ENCODE results near the gene HTR7.
"Not testable (repeated sequence)": the region's sequence is repeated elsewhere in the genome, so short reads cannot be mapped to it uniquely, and the experiment has no call there.

HTR7 gene

DNA sequence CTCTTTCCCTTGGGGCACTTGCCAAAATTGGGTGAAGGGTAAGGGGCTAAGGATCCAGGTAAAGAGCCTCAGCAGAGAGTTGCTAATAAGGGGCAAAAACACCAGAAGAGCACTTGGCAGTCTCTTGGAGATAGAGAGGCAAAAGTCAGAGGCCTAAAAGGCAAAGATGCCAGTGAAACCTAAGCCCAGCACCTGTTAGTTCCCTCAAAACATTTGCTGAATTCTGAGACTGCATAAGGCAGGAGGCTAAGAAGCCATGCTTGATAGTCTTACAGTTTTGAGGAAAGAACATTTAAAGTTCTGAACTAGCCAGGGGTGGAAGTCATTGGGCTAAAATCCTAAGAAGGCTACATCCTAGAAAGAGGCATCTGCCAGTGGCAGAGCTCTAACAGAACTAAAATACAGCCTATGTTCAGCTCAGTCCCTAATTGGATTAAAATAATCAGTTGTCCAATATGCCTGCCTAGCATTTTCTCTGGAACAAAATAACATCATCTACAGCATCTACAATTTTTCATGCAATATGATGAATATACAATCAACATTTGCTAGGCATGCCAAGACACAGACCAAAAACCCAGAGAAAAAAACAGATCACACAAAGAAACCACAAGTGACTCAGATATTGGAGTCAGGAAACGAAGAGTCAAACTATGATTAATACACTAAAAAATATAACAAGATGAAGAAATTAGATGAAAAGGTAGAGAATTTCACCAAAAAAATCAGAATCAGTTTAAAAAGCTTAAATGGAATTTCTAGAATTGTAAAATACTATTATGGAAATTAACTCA is 7.7 kb downstream of the HTR7 start:
- Histone ChIP-seq H3K4me1 (ENCODE audit: control insufficient read depth, insufficient read depth, low read length) (no peaks in the 10 kb centered on the region), H3K9ac (ENCODE audit: low read length) (no peak overlapping the region), H3K27me3 (ENCODE audit: control insufficient read depth, insufficient read depth, low read length) (no peaks in the 10 kb centered on the region), H3K27ac (ENCODE audit: low read depth, low read length) (no peak overlapping the region), H3K36me3 (ENCODE audit: control insufficient read depth, insufficient read depth, low read length) (no peaks in the 10 kb centered on the region), H3K4me3 (ENCODE audit: low read length) (no peak overlapping the region)

DNA sequence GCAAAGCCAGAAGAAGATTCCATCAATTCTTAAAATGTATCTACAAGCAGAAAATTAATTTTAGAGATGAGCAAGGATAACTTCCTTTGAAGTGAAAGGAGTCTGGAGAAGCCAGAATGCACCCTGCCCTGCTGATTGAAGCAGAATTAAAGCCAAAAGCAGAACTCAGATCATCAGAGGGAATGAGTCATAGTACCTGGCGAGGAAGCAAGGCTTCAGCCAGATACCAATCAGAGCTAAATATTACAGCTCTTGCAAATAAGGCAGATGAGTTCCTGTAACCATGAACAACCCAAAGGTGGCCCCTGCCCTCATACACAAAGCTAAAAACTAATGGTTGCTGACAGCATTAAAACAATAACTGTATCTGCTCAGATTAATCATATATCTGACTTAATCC is 10.4 kb downstream of the HTR7 start:
- Histone ChIP-seq H3K27ac (ENCODE audit: low read depth, low read length) (no peak overlapping the region), H3K4me1 (ENCODE audit: control insufficient read depth, insufficient read depth, low read length) (no peaks in the 10 kb centered on the region), H3K4me3 (ENCODE audit: low read length) (no peak overlapping the region), H3K36me3 (ENCODE audit: control insufficient read depth, insufficient read depth, low read length) (no peaks in the 10 kb centered on the region), H3K27me3 (ENCODE audit: control insufficient read depth, insufficient read depth, low read length) (no peaks in the 10 kb centered on the region), H3K9ac (ENCODE audit: low read length) (no peak overlapping the region)

DNA sequence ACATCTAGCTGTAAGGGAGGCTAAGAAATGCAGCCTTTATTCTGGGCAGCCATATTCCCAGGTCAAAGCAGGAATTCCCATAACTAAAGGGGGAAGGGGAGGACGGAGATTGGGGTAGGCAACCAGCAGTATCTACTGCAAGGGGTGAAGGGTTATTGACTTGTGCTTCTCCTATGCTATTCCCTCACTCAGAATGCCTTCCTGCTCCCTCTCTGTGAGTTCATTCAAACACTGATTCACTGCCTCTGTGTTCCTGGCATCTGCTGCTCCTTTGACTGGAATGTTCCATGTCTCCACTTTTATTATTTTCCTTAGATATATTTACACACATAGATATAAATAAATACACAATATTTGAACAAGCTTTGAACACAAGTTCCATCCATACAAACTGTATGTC is 11.1 kb downstream of the HTR7 start:
- H3K4me3 ChIP-seq (ENCODE audit: low read length) = no peak overlapping the region
- no peak overlapping the region for H3K27ac ChIP-seq (ENCODE audit: low read depth, low read length)
- H3K27me3 ChIP-seq (ENCODE audit: control insufficient read depth, insufficient read depth, low read length) = no peaks in the 10 kb centered on the region
- H3K4me1 ChIP-seq (ENCODE audit: control insufficient read depth, insufficient read depth, low read length) = no peaks in the 10 kb centered on the region
- H3K9ac ChIP-seq (ENCODE audit: low read length) = no peak overlapping the region
- no peaks in the 10 kb centered on the region for H3K36me3 ChIP-seq (ENCODE audit: control insufficient read depth, insufficient read depth, low read length)

DNA sequence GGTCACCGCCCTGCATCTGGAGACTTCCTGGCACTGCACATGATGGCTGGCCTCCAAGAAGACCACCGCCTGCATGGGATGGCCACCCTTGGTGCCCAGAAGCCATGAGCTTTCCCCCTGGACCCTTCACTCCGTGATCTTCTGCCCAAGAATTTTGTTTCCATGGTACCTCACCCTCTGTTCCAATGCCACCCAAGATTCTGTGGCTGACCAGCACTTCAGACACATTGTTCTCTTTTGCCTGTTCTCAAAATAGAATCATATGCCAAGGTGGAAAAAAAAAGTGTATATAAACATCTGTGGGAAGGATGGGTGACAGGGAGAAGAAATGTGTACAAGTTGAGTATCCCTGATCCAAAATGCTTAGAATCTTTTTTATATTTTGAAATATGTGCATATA is 12.1 kb downstream of the HTR7 start:
- Histone ChIP-seq H3K9ac (ENCODE audit: low read length) (no peak overlapping the region), H3K27ac (ENCODE audit: low read depth, low read length) (no peak overlapping the region), H3K4me1 (ENCODE audit: control insufficient read depth, insufficient read depth, low read length) (no peaks in the 10 kb centered on the region), H3K36me3 (ENCODE audit: control insufficient read depth, insufficient read depth, low read length) (no peaks in the 10 kb centered on the region), H3K4me3 (ENCODE audit: low read length) (no peak overlapping the region), H3K27me3 (ENCODE audit: control insufficient read depth, insufficient read depth, low read length) (no peaks in the 10 kb centered on the region)

DNA sequence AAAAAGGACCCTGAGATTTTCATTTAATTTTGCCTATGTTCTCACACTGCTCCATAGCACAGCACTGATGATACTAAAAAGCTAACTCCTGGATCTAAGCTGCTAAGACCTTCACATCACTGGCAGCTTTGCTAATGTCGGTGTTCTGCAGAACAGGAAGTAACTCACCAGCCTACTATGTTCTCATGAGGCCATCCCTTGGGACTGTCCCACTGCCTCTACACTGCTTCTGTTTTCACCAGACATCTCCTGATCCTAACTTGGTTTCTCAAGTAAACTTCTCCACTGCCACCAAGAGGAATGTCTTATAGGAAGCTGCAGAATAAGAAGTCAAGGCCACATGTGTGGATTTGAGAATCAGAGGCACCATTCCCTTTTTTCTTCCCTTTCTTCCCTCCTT is 15.1 kb downstream of the HTR7 start:
- Histone ChIP-seq H3K4me1 (ENCODE audit: control insufficient read depth, insufficient read depth, low read length) (no peaks in the 10 kb centered on the region), H3K27ac (ENCODE audit: low read depth, low read length) (no peak overlapping the region), H3K4me3 (ENCODE audit: low read length) (no peak overlapping the region), H3K27me3 (ENCODE audit: control insufficient read depth, insufficient read depth, low read length) (no peaks in the 10 kb centered on the region), H3K9ac (ENCODE audit: low read length) (no peak overlapping the region), H3K36me3 (ENCODE audit: control insufficient read depth, insufficient read depth, low read length) (no peaks in the 10 kb centered on the region)

DNA sequence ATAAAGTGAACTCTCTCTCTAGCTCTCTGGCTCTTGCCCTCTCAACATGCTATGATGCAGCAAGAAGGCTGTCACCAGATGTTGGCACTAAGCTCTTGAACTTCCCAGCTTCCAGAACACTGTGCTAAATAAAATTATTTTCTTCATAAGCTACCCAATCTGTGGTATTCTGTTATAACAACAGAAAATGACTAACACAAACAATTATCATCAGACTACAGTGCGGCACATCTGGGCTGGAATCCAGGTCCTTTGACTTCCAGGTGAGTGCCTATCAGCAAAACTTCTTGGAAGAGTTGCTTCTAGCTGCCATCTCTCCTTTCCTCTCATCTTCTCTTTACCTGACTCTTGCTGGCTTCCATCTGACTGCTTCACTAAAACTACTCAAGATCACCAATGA is 20.4 kb downstream of the HTR7 start:
- H3K4me1 ChIP-seq (ENCODE audit: control insufficient read depth, insufficient read depth, low read length) = no peaks in the 10 kb centered on the region
- no peak overlapping the region for H3K9ac ChIP-seq (ENCODE audit: low read length)
- no peak overlapping the region for H3K4me3 ChIP-seq (ENCODE audit: low read length)
- H3K27me3 ChIP-seq (ENCODE audit: control insufficient read depth, insufficient read depth, low read length) = no peaks in the 10 kb centered on the region
- no peaks in the 10 kb centered on the region for H3K36me3 ChIP-seq (ENCODE audit: control insufficient read depth, insufficient read depth, low read length)
- no peak overlapping the region for H3K27ac ChIP-seq (ENCODE audit: low read depth, low read length)

DNA sequence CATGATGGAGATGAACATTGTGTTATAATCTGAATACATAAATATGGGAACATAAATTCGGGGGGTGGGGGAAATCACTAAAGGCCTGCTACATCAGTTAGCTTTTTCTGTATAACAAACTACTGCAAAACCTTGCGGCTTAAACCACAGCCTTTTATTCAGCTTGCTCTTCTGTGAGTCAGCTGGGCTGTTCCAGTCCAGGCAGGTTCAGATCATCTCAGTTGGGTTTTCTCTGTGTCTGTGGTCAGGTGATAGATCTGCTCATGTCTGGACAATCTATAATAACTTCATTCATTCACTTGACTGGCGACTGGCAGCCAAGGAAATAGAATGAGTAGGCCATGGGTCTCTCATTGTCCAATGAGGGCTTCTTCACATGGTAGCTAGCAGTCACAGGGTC is 23.5 kb downstream of the HTR7 start:
- Histone ChIP-seq H3K27ac (ENCODE audit: low read depth, low read length) (no peak overlapping the region), H3K4me3 (ENCODE audit: low read length) (no peak overlapping the region), H3K4me1 (ENCODE audit: control insufficient read depth, insufficient read depth, low read length) (no peaks in the 10 kb centered on the region), H3K9ac (ENCODE audit: low read length) (no peak overlapping the region), H3K27me3 (ENCODE audit: control insufficient read depth, insufficient read depth, low read length) (no peaks in the 10 kb centered on the region), H3K36me3 (ENCODE audit: control insufficient read depth, insufficient read depth, low read length) (no peaks in the 10 kb centered on the region)

DNA sequence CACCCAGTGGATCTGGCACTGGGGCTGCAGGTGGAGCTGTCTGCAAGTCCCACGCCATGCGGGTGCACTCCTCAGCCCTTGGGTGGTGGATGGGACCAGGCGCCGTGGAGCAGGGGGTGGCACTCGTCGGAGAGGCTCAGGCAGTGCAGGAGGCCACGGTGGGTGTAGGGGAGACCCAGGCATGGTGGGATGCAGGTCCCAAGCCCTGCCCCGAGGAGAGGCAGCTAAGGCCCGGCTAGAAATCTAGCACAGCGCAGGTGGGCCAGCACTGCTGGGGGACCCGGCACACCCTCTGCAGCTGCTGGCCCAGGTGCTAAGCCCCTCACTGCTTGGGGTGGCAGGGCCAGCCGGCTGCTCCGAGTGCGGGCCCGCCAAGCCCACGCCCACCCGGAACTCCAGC is 25.7 kb downstream of the HTR7 start:
- Histone ChIP-seq H3K27me3 (ENCODE audit: control insufficient read depth, insufficient read depth, low read length) (no peaks in the 10 kb centered on the region), H3K4me3 (ENCODE audit: low read length) (no peak overlapping the region), H3K27ac (ENCODE audit: low read depth, low read length) (no peak overlapping the region), H3K4me1 (ENCODE audit: control insufficient read depth, insufficient read depth, low read length) (no peaks in the 10 kb centered on the region), H3K9ac (ENCODE audit: low read length) (no peak overlapping the region), H3K36me3 (ENCODE audit: control insufficient read depth, insufficient read depth, low read length) (no peaks in the 10 kb centered on the region)

DNA sequence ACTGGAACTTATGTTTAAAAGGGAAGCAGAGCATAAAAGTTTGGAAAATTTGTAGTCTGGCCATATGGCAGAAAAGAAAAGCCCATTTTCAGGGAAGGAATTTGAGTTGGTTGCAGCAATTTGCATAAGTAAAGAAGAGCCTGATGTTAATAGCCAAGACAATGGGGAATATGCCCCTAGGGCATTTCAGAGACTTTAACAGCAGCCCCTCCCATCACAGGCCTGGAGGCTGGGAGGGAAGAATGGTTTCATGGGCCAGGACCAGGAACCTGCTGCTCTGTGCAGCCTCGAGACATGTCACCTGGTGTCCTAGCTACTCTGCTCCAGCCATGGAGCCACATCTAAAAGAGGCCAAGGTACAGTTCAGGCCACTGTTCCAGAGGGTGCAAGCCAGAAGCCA is 35.3 kb downstream of the HTR7 start:
- Histone ChIP-seq H3K27me3 (ENCODE audit: control insufficient read depth, insufficient read depth, low read length) (no peaks in the 10 kb centered on the region), H3K9ac (ENCODE audit: low read length) (no peak overlapping the region), H3K36me3 (ENCODE audit: control insufficient read depth, insufficient read depth, low read length) (no peaks in the 10 kb centered on the region), H3K27ac (ENCODE audit: low read depth, low read length) (no peak overlapping the region), H3K4me1 (ENCODE audit: control insufficient read depth, insufficient read depth, low read length) (no peaks in the 10 kb centered on the region), H3K4me3 (ENCODE audit: low read length) (no peak overlapping the region)

DNA sequence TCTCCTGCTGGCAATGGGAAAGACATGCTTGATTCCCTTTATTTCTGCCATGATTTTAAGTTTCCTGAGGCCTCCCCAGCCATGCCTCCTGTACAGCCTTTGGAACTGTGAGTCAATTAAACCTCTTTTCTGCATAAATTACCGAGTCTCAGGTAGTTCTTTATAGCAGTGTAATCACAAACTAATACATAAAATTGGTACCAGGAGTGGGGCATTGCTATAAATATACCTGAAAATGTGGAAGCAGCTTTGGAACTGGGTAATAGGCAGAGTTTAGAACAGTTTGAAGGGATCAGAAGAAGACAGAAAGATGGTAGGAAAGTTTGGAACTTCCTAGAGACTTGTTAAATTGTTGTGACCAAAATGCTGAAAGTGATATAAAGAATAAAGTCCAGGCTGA is 36.0 kb downstream of the HTR7 start:
- not testable (repeated sequence) for H3K9ac ChIP-seq (ENCODE audit: low read length); H3K27me3 ChIP-seq (ENCODE audit: control insufficient read depth, insufficient read depth, low read length); H3K4me1 ChIP-seq (ENCODE audit: control insufficient read depth, insufficient read depth, low read length); H3K4me3 ChIP-seq (ENCODE audit: low read length); H3K27ac ChIP-seq (ENCODE audit: low read depth, low read length); H3K36me3 ChIP-seq (ENCODE audit: control insufficient read depth, insufficient read depth, low read length)

DNA sequence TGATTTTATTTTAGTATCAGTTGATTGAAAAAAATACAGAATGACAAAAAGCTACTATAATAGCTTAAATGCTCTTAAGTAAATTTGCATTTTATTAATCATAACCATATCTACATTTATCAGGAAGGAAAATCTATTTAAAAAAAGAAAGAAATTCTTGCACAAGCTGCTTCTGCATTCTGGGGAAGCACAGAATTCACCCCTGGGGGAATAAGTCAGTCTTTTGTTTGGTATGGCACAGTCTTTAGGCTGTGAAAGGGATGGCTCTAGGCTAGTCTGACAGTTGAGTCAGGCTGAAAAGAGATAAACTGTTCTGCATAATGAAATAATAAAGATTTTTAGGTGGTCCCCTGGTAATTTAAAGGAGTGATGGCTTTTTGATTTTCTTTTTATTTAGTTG is 37.9 kb downstream of the HTR7 start:
- no peak overlapping the region for H3K27ac ChIP-seq (ENCODE audit: low read depth, low read length)
- no peaks in the 10 kb centered on the region for H3K36me3 ChIP-seq (ENCODE audit: control insufficient read depth, insufficient read depth, low read length)
- H3K9ac ChIP-seq (ENCODE audit: low read length) = no peak overlapping the region
- H3K4me1 ChIP-seq (ENCODE audit: control insufficient read depth, insufficient read depth, low read length) = no peaks in the 10 kb centered on the region
- H3K27me3 ChIP-seq (ENCODE audit: control insufficient read depth, insufficient read depth, low read length) = no peaks in the 10 kb centered on the region
- no peak overlapping the region for H3K4me3 ChIP-seq (ENCODE audit: low read length)

DNA sequence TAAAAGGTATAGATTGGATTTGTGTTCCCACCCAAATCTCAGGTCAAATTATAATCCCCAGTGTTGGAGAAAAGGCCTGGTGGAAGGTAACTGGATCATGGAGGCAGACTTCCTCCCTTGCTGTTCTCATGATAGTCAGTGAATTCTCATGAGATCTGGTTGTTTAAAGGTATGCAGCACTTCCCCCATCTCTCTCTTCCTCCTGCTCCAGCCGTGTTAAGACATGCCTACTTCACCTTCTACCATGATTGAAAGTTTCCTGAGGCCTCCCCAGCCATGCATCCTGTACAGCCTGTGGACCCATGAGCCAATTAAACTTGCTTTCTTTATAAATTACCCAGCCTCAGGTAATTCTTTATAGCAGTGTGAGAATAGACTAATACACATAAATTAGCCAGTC is 39.1 kb downstream of the HTR7 start:
- Histone ChIP-seq H3K4me3 (ENCODE audit: low read length) (no peak overlapping the region), H3K4me1 (ENCODE audit: control insufficient read depth, insufficient read depth, low read length) (no peaks in the 10 kb centered on the region), H3K9ac (ENCODE audit: low read length) (no peak overlapping the region), H3K36me3 (ENCODE audit: control insufficient read depth, insufficient read depth, low read length) (no peaks in the 10 kb centered on the region), H3K27me3 (ENCODE audit: control insufficient read depth, insufficient read depth, low read length) (no peaks in the 10 kb centered on the region), H3K27ac (ENCODE audit: low read depth, low read length) (no peak overlapping the region)

DNA sequence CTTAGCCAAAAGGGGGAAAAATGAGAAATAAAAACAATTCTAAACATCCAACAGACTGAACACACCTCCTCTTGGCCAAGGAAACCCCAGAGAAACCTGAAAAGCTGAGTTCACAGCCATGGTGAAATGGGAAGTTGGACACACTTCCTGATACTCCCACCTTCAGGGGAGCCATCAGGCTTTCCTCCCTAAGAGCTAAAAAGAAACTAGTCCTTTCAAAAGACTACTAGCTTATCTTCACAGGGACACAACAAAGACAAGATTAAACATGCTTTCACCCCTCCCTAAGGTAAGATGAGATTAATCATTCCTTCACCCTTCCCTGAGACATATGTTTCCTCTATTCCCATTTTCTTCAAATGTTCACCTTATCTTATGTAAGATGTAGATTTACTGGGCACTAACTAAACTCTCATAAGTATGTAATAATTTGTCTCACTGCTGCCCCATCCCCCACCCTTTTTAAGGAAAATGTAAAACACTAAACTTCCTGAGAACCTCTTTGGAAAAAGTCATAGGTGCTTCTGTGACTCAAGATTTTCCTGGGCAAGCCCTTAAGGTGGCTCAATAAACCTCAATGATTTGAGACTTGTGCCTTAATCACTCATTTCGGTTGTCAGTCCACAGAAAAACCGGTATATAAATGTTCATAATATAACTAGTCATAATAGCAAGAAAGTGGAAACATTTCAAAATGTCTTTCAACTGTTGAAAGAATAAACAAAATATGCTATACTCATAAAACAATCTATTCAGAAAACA is 40.5 kb downstream of the HTR7 start:
- H3K36me3 ChIP-seq (ENCODE audit: control insufficient read depth, insufficient read depth, low read length) = no peaks in the 10 kb centered on the region
- H3K9ac ChIP-seq (ENCODE audit: low read length) = no peak overlapping the region
- no peaks in the 10 kb centered on the region for H3K4me1 ChIP-seq (ENCODE audit: control insufficient read depth, insufficient read depth, low read length)
- no peak overlapping the region for H3K4me3 ChIP-seq (ENCODE audit: low read length)
- H3K27me3 ChIP-seq (ENCODE audit: control insufficient read depth, insufficient read depth, low read length) = no peaks in the 10 kb centered on the region
- no peak overlapping the region for H3K27ac ChIP-seq (ENCODE audit: low read depth, low read length)
